Measurements from ENCODE around the gene EYS. TPM values are rescaled to one million over a fixed set of nuclear protein-coding genes. Genes with fewer than 3 reads are reported as not detected.

EYS gene
- total RNA-seq, 1 experiment from 2014 or later: not detected

- Histone ChIP-seq H2AK5ac (ENCODE audit: insufficient read length, low read length) (no peak overlapping the region), H3K14ac (ENCODE audit: insufficient read depth, low read length) (no peak overlapping the region), H4K20me1 (ENCODE audit: control insufficient read depth, insufficient read depth, insufficient read length) (no peaks in the 10 kb centered on the region), H3K4me2 (ENCODE audit: insufficient read depth, insufficient read length, low read length) (no peak overlapping the region), H3K27ac (ENCODE audit: insufficient read length, low read depth, low read length) (no peak overlapping the region), H3T11ph (ENCODE audit: low read length) (no peak overlapping the region), H3K9me3 (ENCODE audit: control insufficient read depth, low read depth, low read length) (no peaks in the 10 kb centered on the region), H3K56ac (ENCODE audit: insufficient read length, low read depth, low read length) (no peak overlapping the region), H2BK5ac (ENCODE audit: insufficient read length, low read length) (no peak overlapping the region), H2BK12ac (ENCODE audit: insufficient read length, low read depth, low read length) (no peak overlapping the region), H3K9ac (ENCODE audit: extremely low read depth, insufficient read length, low read length) (no peak overlapping the region), H3K27me3 (ENCODE audit: insufficient read depth, low read length) (no peaks in the 10 kb centered on the region), H4K5ac (ENCODE audit: insufficient read length, low read depth, low read length) (no peak overlapping the region), H3K23ac (ENCODE audit: insufficient read length, low read depth, low read length) (no peak overlapping the region), H2BK15ac (ENCODE audit: low read depth, low read length) (no peak overlapping the region), H4K91ac (ENCODE audit: insufficient read length, low read depth, low read length) (no peak overlapping the region), H3K4me1 (ENCODE audit: insufficient read depth, low read length) (no peaks in the 10 kb centered on the region), H2AFZ (ENCODE audit: low read length) (no peak overlapping the region), H2BK20ac (ENCODE audit: low read depth, low read length, poor library complexity, severe bottlenecking) (no peak overlapping the region), H4K8ac (replicated peaks; ENCODE audit: insufficient read length, low read depth, low read length) (no peak overlapping the region), H3K79me1 (ENCODE audit: insufficient read depth, low read depth, low read length, poor library complexity, severe bottlenecking) (no peaks in the 10 kb centered on the region), H3K18ac (ENCODE audit: insufficient read length, low read depth, low read length) (no peak overlapping the region), H3K79me2 (ENCODE audit: insufficient read depth, low read length) (no peaks in the 10 kb centered on the region), H3K23me2 (ENCODE audit: insufficient read length, low read depth, low read length, poor library complexity, severe bottlenecking) (no peaks in the 10 kb centered on the region), H2BK120ac (ENCODE audit: low read depth, low read length, poor library complexity, severe bottlenecking) (no peak overlapping the region), H3K4ac (ENCODE audit: low read depth, low read length) (no peak overlapping the region)
- no peak overlapping the region for H3K27ac Mint-ChIP-seq
- peaks cover 0 to 6% of the 10 kb centered on the region in 2 experiments; a peak in 2 of 4 replicates for H3K4me1 Mint-ChIP-seq
- no peaks in the 10 kb centered on the region for H3K36me3 Mint-ChIP-seq (ENCODE audit: insufficient read depth in 1 of 3, low read depth in 3 of 3)
- no peaks in the 10 kb centered on the region for H3K27me3 Mint-ChIP-seq (ENCODE audit: low read depth)
- no peak for DNase-seq
- no peak for TF ChIP-seq CTCF (conservative IDR thresholded peaks at IDR 0.05)
- H3K9me3 Mint-ChIP-seq: no peaks in the 10 kb centered on the region
- H3K4me3 Mint-ChIP-seq: no peak overlapping the region
Observed at GRCh38 chr6:65248101-65248610, 458.9 kb downstream of the EYS start.
